Measurements from ENCODE around the gene ACTA2.

ACTA2 gene

GRCh38 chr10:88952647-88953111 lies at the start of gene ACTA2:
Gene ACTA2 (minus strand): TSS chr10:88952773. CDS start chr10:88948930, 3,843 bp downstream.
- no peak for FAIRE-seq

GRCh38 chr10:89001729-89002072 lies 49.1 kb upstream of the ACTA2 start:
- no peak for FAIRE-seq

GRCh38 chr10:89001024-89001728 lies 48.6 kb upstream of the ACTA2 start:
- FAIRE-seq, result no peak

- FAIRE-seq, result no peak
These were observed 47.1 kb upstream of the ACTA2 start for GRCh38 chr10:88999625-89000024.

GRCh38 chr10:88996927-88997326 lies 44.4 kb upstream of the ACTA2 start:
- no peak for FAIRE-seq

GRCh38 chr10:88995156-88995876 lies 42.7 kb upstream of the ACTA2 start:
- FAIRE-seq, result no peak

GRCh38 chr10:88994019-88994418 lies 41.4 kb upstream of the ACTA2 start:
- FAIRE-seq, result no peak

- no peak for FAIRE-seq
These were observed 40.5 kb upstream of the ACTA2 start for GRCh38 chr10:88992921-88993524.

GRCh38 chr10:88991899-88992320 lies 39.3 kb upstream of the ACTA2 start:
- no peak for FAIRE-seq

- FAIRE-seq, result no peak
These were observed 38.8 kb upstream of the ACTA2 start for GRCh38 chr10:88991161-88991898.

GRCh38 chr10:88990384-88991160 lies 38.0 kb upstream of the ACTA2 start, which contains the start of gene FAS:
Gene FAS (plus strand): TSS chr10:88990798. CDS start chr10:88990877, 79 bp downstream.
- FAIRE-seq, result no peak

GRCh38 chr10:88989824-88990383 lies 37.3 kb upstream of the ACTA2 start:
- no peak for FAIRE-seq

GRCh38 chr10:88989423-88989822 lies 36.9 kb upstream of the ACTA2 start:
- FAIRE-seq, result no peak

GRCh38 chr10:88987840-88988239 lies 35.3 kb upstream of the ACTA2 start:
- no peak for FAIRE-seq

GRCh38 chr10:88987243-88987725 lies 34.7 kb upstream of the ACTA2 start:
- FAIRE-seq, result no peak

GRCh38 chr10:88986549-88987242 lies 34.1 kb upstream of the ACTA2 start:
- no peak for FAIRE-seq

GRCh38 chr10:88984525-88984924 lies 32.0 kb upstream of the ACTA2 start:
- no peak for FAIRE-seq

- no peak for FAIRE-seq
These were observed 31.4 kb upstream of the ACTA2 start for GRCh38 chr10:88983939-88984338.

- FAIRE-seq, result peak; percentile 33
These were observed 30.6 kb upstream of the ACTA2 start for GRCh38 chr10:88983206-88983605.

- FAIRE-seq, result no peak
These were observed 29.8 kb upstream of the ACTA2 start for GRCh38 chr10:88982366-88982765.

- no peak for FAIRE-seq
These were observed 28.9 kb upstream of the ACTA2 start for GRCh38 chr10:88981435-88981834.

Measured in colon (tissue), 2 donors.